Esophagus squamous epithelium (tissue), 4 donors: ENCODE results near the gene NDEL1.

Experiments used
- POLR2A ChIP-seq, 4 donors: fragments of 450-650 bp; IDR thresholded peaks; one replicate each; pipeline ENCODE4 v1.6.1; 2017; ENCODE audit warnings: antibody characterized with exemption in 4 of 4, mild to moderate bottlenecking in 4 of 4, moderate library complexity in 3 of 4
- TF ChIP-seq, protein P1 (sequence below), 6 experiments: fragments of 450-650 bp in 4 of 6; fragments of 200-600 bp in 2 of 6; sonication (generic) in 2 of 6; IDR thresholded peaks; one replicate each; pipeline ENCODE4 v1.5.1; 2016 to 2019; ENCODE audit warnings: antibody characterized with exemption in 6 of 6, mild to moderate bottlenecking in 4 of 6, moderate library complexity in 4 of 6

- TF ChIP-seq, protein P1, sequence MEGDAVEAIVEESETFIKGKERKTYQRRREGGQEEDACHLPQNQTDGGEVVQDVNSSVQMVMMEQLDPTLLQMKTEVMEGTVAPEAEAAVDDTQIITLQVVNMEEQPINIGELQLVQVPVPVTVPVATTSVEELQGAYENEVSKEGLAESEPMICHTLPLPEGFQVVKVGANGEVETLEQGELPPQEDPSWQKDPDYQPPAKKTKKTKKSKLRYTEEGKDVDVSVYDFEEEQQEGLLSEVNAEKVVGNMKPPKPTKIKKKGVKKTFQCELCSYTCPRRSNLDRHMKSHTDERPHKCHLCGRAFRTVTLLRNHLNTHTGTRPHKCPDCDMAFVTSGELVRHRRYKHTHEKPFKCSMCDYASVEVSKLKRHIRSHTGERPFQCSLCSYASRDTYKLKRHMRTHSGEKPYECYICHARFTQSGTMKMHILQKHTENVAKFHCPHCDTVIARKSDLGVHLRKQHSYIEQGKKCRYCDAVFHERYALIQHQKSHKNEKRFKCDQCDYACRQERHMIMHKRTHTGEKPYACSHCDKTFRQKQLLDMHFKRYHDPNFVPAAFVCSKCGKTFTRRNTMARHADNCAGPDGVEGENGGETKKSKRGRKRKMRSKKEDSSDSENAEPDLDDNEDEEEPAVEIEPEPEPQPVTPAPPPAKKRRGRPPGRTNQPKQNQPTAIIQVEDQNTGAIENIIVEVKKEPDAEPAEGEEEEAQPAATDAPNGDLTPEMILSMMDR (IDR thresholded peaks at IDR 0.05), result no peak
- TF ChIP-seq POLR2A (IDR thresholded peaks at IDR 0.05), result no peak
Measured at GRCh38 chr17:8444494-8444893, 8.8 kb downstream of the NDEL1 start.
